ENCODE results near the gene OSBPL7.

Gene OSBPL7, protein sequence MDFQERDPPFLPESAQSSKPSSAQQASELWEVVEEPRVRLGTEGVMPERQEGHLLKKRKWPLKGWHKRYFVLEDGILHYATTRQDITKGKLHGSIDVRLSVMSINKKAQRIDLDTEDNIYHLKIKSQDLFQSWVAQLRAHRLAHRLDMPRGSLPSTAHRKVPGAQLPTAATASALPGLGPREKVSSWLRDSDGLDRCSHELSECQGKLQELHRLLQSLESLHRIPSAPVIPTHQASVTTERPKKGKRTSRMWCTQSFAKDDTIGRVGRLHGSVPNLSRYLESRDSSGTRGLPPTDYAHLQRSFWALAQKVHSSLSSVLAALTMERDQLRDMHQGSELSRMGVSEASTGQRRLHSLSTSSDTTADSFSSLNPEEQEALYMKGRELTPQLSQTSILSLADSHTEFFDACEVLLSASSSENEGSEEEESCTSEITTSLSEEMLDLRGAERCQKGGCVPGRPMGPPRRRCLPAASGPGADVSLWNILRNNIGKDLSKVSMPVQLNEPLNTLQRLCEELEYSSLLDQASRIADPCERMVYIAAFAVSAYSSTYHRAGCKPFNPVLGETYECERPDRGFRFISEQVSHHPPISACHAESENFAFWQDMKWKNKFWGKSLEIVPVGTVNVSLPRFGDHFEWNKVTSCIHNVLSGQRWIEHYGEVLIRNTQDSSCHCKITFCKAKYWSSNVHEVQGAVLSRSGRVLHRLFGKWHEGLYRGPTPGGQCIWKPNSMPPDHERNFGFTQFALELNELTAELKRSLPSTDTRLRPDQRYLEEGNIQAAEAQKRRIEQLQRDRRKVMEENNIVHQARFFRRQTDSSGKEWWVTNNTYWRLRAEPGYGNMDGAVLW

DNA sequence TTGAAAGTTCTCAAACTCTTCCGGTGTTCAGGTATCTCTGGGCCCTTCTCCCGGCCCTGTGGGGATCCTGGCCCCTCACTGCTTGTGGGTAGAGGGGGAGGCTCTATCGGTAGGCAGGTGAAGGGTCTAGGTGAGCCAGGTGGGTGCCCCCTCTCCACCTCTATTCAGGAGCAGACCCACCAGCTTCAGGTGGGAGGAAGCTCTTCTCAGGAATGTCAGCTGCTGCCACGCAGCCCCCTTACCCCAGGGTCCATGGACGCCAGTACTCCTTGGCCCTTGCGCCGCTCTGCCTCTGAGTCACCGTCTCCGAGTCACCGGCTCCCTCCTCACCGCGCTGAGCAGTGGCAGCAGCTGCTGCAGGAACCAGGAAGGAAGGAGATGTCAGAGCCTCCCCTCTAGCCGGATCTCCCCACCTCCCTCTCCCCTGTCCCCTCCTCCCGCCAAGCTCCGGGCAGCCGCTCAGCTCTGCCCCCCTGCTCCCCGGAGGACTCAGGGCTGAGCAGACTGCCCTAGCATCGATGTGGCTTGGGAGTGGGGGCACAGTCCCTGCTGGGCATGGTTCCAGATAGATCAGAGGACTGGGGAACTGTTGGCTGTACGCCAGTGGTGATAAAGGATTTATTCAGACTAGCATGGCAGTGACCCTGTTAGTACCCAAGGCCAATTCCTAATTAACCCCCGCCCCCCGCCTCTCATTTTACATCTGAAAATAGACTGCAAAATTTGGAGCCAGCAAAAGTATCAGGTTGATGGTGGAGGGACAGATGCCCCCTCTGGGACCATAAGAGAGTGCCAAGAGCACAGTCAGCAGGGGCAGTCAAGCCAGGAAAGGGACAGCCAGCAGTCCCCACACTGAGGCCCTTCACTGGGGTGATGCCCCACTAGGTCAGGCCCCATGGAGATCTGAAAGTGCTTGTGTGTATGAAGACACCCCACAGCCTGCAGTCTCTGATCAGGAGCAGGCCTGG is at the start of gene OSBPL7:
TSS of gene OSBPL7 (minus strand) at position 371 of the 968 bp plus-strand sequence. CDS start 1,516 bp downstream, outside the sequence.
- Histone ChIP-seq H3K27me3 (ENCODE audit: control insufficient read depth, insufficient read depth, low read length) (no peaks in the 10 kb centered on the region), H3K4me3 (ENCODE audit: low read length) (peak within 1 kb of the TSS; percentile 98), H3K4me1 (ENCODE audit: control insufficient read depth, insufficient read depth, low read length) (peaks cover 37% of the 10 kb centered on the region), H3K9ac (ENCODE audit: low read length) (peak within 1 kb of the TSS; percentile 94), H3K36me3 (ENCODE audit: control insufficient read depth, insufficient read depth, low read length) (peaks cover 35% of the 10 kb centered on the region), H3K9me3 (ENCODE audit: control insufficient read depth, low read length) (no peaks in the 10 kb centered on the region)

DNA sequence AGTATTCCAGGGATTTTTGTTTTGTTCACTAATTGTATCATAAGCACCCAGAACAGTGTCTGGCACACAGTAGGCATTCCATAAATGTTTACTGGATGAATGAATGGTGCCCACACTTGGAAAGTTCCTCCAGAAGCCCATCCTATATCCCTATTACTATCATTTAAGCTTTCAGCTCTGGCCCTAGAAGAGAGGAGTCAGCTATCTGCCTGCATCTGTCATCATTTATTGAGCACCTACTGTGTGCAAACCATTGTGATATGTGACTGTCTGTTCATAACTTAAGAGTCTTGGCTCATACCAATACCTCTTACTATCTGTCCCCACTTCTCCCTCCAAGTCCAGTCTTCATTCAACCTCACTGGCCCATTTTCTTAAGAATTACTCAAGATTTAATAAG is 49.5 kb upstream of the OSBPL7 start:
- Histone ChIP-seq H3K4me3 (ENCODE audit: low read length) (no peak overlapping the region), H3K9me3 (ENCODE audit: control insufficient read depth, low read length) (no peaks in the 10 kb centered on the region), H3K27me3 (ENCODE audit: control insufficient read depth, insufficient read depth, low read length) (peaks cover 91% of the 10 kb centered on the region), H3K4me1 (ENCODE audit: control insufficient read depth, insufficient read depth, low read length) (peaks cover 4% of the 10 kb centered on the region), H3K36me3 (ENCODE audit: control insufficient read depth, insufficient read depth, low read length) (no peaks in the 10 kb centered on the region), H3K9ac (ENCODE audit: low read length) (no peak overlapping the region)

DNA sequence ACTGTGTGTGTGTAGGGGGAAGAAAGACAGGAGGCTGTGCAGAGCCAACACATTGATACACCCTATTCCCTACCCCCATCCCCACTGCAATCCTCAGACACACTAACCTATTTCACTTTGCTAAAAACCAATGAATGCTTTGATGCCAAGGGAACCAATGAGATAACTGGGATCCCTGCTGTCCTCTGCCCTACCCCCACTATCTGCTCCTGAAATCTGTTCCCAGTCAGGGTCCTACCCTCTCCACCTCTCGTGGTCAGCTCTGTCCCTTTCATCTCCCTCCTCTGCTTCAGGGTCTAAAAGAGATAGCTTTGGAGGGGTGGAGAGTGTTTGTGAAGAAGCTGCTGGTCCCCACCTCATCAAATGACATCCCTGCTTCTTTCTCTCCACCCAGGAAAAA is 48.5 kb upstream of the OSBPL7 start:
- Histone ChIP-seq H3K9ac (ENCODE audit: low read length) (no peak overlapping the region), H3K4me3 (ENCODE audit: low read length) (no peak overlapping the region), H3K36me3 (ENCODE audit: control insufficient read depth, insufficient read depth, low read length) (no peaks in the 10 kb centered on the region), H3K27me3 (ENCODE audit: control insufficient read depth, insufficient read depth, low read length) (peaks cover 88% of the 10 kb centered on the region), H3K9me3 (ENCODE audit: control insufficient read depth, low read length) (no peaks in the 10 kb centered on the region), H3K4me1 (ENCODE audit: control insufficient read depth, insufficient read depth, low read length) (peaks cover 4% of the 10 kb centered on the region)

DNA sequence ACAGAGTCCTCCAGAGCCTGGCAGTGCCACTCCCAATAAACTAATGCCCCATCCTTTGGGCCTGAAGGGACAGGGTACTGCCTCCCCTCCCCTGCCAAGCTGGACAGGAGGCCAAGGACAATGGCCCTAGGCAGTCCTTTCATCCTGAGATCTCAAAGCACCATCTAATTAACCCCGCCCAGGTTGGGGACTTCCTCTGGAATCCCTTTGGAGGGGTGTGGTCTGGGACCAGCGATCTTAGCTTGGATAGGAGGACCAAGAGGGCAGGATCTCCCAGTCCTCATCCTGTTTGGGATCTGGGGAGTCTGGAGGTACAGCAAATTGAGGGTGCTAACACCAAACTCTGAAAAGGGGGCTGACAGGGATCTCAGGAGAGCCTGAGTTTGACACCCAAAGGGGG is 47.5 kb upstream of the OSBPL7 start:
- peaks cover 85% of the 10 kb centered on the region for H3K27me3 ChIP-seq (ENCODE audit: control insufficient read depth, insufficient read depth, low read length)
- H3K36me3 ChIP-seq (ENCODE audit: control insufficient read depth, insufficient read depth, low read length) = no peaks in the 10 kb centered on the region

DNA sequence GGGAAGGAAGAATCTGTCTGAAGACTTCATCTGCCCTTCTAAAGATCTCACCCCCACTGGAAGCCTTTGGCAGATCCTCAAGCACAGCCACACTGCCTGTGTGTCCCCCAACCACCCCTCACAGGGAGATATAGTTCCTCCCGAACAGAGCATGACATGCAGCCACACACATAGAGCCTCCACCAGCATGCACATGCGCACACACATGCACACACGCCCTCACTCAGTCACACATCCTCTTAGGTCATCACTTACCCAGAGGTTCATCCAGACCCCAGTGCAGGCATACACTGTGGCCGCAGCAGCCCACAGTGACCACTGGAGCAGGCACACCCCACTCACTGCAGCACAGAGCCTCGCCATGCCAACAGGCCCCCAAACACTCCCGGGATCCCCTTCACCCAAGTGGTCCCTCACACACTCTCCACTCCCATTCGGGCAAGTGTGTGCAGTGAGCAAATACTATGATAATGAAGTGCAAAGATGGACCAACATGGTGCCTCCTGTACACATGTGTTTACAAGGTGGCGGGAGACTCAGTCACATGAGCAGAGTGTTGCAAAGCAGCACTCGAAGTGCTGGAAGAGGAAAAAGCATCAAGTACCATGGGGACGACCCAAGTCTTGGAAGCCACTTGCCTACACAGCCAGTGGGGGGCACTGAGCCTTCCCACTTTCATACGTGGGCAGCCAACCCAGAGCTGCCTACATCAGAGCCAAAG is 46.4 kb upstream of the OSBPL7 start:
- H3K4me1 ChIP-seq (ENCODE audit: control insufficient read depth, insufficient read depth, low read length) = peaks cover 4% of the 10 kb centered on the region

More for the DNA sequence above, 47.5 kb upstream of the OSBPL7 start:
- Histone ChIP-seq H3K4me3 (ENCODE audit: low read length) (no peak overlapping the region), H3K9ac (ENCODE audit: low read length) (no peak overlapping the region), H3K4me1 (ENCODE audit: control insufficient read depth, insufficient read depth, low read length) (peaks cover 4% of the 10 kb centered on the region), H3K9me3 (ENCODE audit: control insufficient read depth, low read length) (no peaks in the 10 kb centered on the region)

DNA sequence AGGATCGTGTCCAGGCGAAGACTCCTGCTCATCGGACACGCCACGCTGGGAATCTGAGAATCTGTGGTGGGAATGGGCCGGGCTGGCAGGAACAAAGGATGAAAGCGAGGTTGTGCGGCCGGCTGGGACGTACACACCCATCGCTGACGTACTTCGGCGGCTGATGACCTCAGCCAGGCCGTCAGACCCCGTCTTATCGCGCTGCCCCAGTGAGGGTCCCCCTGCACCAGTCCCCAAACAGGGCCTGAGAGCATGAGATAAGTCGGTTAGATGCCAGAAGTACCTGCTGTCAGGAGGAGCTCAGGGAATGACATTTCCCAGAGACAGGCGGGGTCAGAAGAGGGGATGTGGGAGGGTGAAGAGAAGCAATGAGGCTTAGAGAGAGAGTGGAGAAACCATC is 45.3 kb upstream of the OSBPL7 start:
- Histone ChIP-seq H3K27me3 (ENCODE audit: control insufficient read depth, insufficient read depth, low read length) (peaks cover 64% of the 10 kb centered on the region), H3K36me3 (ENCODE audit: control insufficient read depth, insufficient read depth, low read length) (no peaks in the 10 kb centered on the region), H3K4me1 (ENCODE audit: control insufficient read depth, insufficient read depth, low read length) (no peaks in the 10 kb centered on the region), H3K9me3 (ENCODE audit: control insufficient read depth, low read length) (no peaks in the 10 kb centered on the region), H3K9ac (ENCODE audit: low read length) (no peak overlapping the region), H3K4me3 (ENCODE audit: low read length) (no peak overlapping the region)

More for the DNA sequence above, 46.4 kb upstream of the OSBPL7 start:
- Histone ChIP-seq H3K4me3 (ENCODE audit: low read length) (no peak overlapping the region), H3K27me3 (ENCODE audit: control insufficient read depth, insufficient read depth, low read length) (peaks cover 74% of the 10 kb centered on the region), H3K9me3 (ENCODE audit: control insufficient read depth, low read length) (no peaks in the 10 kb centered on the region), H3K9ac (ENCODE audit: low read length) (no peak overlapping the region), H3K36me3 (ENCODE audit: control insufficient read depth, insufficient read depth, low read length) (no peaks in the 10 kb centered on the region)

DNA sequence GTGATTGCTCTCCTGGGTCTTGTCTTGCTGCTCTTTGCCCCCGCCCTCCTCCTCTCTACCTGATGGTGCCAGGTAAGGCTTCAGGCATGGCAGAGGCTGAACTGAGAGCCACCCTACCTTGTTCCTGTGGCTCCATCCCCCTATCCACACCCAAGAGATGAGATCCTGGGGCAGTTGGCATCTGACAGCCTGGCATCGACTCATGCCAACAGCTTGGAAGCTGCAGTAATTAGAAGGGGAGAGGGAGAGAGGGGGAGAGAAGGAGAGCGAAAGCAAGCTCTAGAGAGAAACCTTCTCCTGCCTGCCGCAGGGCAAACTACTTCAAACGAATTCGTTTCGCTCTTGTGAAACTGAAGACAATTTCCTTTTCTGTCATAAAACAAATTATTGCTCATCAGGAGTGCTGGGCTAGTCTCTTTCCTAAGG is 43.2 kb upstream of the OSBPL7 start:
- Histone ChIP-seq H3K36me3 (ENCODE audit: control insufficient read depth, insufficient read depth, low read length) (no peaks in the 10 kb centered on the region), H3K9me3 (ENCODE audit: control insufficient read depth, low read length) (no peaks in the 10 kb centered on the region), H3K9ac (ENCODE audit: low read length) (no peak overlapping the region), H3K27me3 (ENCODE audit: control insufficient read depth, insufficient read depth, low read length) (peaks cover 44% of the 10 kb centered on the region), H3K4me3 (ENCODE audit: low read length) (no peak overlapping the region), H3K4me1 (ENCODE audit: control insufficient read depth, insufficient read depth, low read length) (no peaks in the 10 kb centered on the region)

DNA sequence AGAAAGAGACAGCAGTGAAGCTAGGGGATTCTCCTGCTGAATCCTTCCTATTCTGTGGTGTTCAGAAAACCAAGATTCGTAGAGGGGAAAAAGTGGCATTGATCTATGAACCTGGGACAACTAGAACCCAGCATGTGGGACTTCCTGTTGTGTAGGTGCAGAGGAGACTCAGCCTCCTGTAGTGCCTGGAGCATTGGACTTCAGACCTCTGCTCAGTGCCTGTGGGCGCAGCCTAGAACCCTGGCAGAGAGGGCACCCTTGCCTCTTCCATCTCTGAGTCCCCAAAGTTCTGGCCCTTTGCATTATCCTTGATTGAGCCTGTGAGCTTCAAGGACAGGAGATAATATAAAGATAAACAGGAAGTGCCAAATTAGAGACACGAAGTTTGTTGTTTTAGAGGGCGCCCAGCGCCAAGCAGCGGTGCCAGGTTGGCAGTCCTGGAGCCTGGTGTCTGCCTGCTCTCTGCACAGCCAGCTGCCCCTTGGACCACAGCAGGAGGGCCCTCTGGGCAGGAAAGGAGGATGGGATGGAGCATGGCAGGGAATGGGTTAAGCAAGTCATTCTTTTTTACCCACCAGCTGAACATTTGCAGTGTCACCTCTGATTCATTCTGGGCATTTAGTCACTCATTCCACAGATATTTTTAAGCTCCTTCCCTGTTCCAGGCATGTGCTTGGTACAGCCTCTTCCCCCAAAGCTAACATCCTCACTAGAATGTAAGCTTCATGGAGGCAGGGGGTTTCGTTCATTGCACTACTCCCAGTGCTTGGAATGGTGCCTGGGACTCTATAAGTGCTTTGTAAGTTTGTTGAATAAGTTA is 41.2 kb upstream of the OSBPL7 start:
- H3K27me3 ChIP-seq (ENCODE audit: control insufficient read depth, insufficient read depth, low read length) = peaks cover 33% of the 10 kb centered on the region
- H3K36me3 ChIP-seq (ENCODE audit: control insufficient read depth, insufficient read depth, low read length) = no peaks in the 10 kb centered on the region
- H3K9me3 ChIP-seq (ENCODE audit: control insufficient read depth, low read length) = no peaks in the 10 kb centered on the region
- no peak overlapping the region for H3K9ac ChIP-seq (ENCODE audit: low read length)
- no peaks in the 10 kb centered on the region for H3K4me1 ChIP-seq (ENCODE audit: control insufficient read depth, insufficient read depth, low read length)
- no peak overlapping the region for H3K4me3 ChIP-seq (ENCODE audit: low read length)

DNA sequence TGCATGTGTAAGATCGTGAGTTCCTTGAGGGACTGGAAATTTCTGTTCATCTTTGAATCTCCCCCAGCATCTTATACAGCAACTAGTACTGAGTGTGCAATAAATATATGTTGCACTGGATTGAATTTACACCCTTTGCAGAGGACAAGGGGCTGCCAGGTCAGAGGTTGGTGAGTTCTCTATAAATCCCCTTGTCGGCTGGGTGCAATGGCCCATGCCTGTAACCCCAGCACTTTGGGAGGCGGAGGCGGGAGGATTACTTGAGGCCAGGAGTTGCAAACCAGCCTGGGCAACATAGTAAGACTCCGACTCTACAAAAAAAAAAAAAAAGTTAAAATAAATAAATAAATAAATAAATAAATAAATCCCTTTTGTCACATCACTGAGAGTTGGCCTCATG is 38.8 kb upstream of the OSBPL7 start:
- H3K4me1 ChIP-seq (ENCODE audit: control insufficient read depth, insufficient read depth, low read length) = no peaks in the 10 kb centered on the region
- H3K9ac ChIP-seq (ENCODE audit: low read length) = no peak overlapping the region
- no peaks in the 10 kb centered on the region for H3K36me3 ChIP-seq (ENCODE audit: control insufficient read depth, insufficient read depth, low read length)
- H3K9me3 ChIP-seq (ENCODE audit: control insufficient read depth, low read length) = no peaks in the 10 kb centered on the region
- H3K4me3 ChIP-seq (ENCODE audit: low read length) = no peak overlapping the region
- peaks cover 35% of the 10 kb centered on the region for H3K27me3 ChIP-seq (ENCODE audit: control insufficient read depth, insufficient read depth, low read length)

DNA sequence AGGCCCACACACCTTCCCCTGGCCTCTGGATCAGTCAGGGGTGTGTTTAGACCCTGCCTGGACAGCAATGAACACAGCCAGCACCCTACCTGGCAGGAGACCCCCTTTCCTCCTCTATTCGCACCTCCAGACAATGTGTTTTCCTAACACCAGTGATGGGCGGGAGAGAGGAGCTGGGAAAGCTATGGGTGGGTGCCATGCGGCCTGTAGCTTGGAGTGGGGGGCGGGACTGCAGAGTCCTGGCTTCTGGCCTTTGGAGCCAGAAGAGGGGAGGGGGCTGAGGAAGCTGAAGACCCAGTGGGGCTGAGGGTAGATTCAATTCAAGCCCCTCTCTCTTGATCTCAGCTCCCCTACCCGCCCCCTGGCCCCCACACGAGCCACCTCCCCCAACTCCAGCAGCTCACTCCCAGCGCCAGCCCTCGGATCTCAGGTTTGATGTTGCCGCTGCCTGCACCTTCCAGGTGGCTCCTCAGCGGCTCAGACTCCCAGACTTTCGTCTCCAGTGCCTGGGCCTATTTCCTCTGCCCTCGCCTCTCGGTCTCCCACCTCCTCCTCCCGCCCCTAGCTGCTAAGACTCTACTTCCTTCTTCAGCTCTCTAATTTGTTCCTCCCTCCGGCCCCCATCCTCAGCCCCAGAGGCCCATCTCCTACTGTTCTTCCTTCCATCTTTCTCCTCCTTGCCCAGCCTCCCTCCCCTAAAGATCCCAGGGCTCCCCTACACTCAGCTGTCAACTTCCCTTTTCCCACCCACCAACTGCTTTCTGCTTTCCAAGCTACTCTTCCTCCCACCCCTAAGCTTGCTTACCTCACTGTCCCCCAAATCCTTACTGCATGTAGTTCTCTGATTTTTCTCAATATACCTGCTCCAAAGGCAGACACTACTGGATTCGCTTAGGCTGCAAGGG is 36.2 kb upstream of the OSBPL7 start:
- Histone ChIP-seq H3K9ac (ENCODE audit: low read length) (no peak overlapping the region), H3K4me3 (ENCODE audit: low read length) (no peak overlapping the region), H3K4me1 (ENCODE audit: control insufficient read depth, insufficient read depth, low read length) (no peaks in the 10 kb centered on the region), H3K27me3 (ENCODE audit: control insufficient read depth, insufficient read depth, low read length) (peaks cover 53% of the 10 kb centered on the region), H3K9me3 (ENCODE audit: control insufficient read depth, low read length) (no peaks in the 10 kb centered on the region), H3K36me3 (ENCODE audit: control insufficient read depth, insufficient read depth, low read length) (no peaks in the 10 kb centered on the region)

Data from mucosa of stomach (tissue), 1 donor.